HepG2 (cell line): ENCODE data around the gene ROBO2. TPM values are rescaled to one million over a fixed set of nuclear protein-coding genes. Genes with fewer than 3 reads are reported as not detected.
A peak's percentile ranks its signal among the peaks of the same experiment; 100 is the strongest.

ENCODE experiments used
- CEBPG ChIP-seq: IDR thresholded peaks from 2 replicates; pipeline ENCODE4 v1.6.1; 2016
- DNMT3B ChIP-seq: conservative IDR thresholded peaks from 2 replicates; pipeline ENCODE4 v1.6.1; 2016; ENCODE audit warnings: missing biosample characterization, control low read depth
- FOXP1 ChIP-seq, 2 experiments: fragments of 450-650 bp in 1 of 2; IDR thresholded peaks; 2 replicates each; pipeline ENCODE4 v1.6.1; 2017 to 2018; ENCODE audit warnings: antibody characterized with exemption in 1 of 2
- ISL2 ChIP-seq: sonication (generic); formaldehyde crosslinking; IDR thresholded peaks from 2 replicates; pipeline ENCODE4 v1.5.0; 2020; ENCODE audit warnings: missing genetic modification reagents
- KDM1A ChIP-seq: IDR thresholded peaks from 2 replicates; pipeline ENCODE4 v1.6.1; 2016; ENCODE audit warnings: missing compliant biosample characterization
- KLF11 ChIP-seq: IDR thresholded peaks from 2 replicates; pipeline ENCODE4 v1.6.1; 2016; ENCODE audit warnings: missing compliant biosample characterization
- MIER3 ChIP-seq: IDR thresholded peaks from 2 replicates; pipeline ENCODE4 v1.6.1; 2016; ENCODE audit warnings: missing compliant biosample characterization, borderline replicate concordance
- MYC ChIP-seq: sonication (generic); formaldehyde crosslinking; IDR thresholded peaks from 2 replicates; pipeline ENCODE4 v1.9.0; 2021; ENCODE audit warnings: missing genetic modification reagents, borderline replicate concordance
- NCOA1 ChIP-seq: sonication (generic); formaldehyde crosslinking; IDR thresholded peaks from 2 replicates; pipeline ENCODE4 v1.9.0; 2021; ENCODE audit warnings: missing genetic modification reagents
- NKX3-1 ChIP-seq: sonication (generic); formaldehyde crosslinking; IDR thresholded peaks from 2 replicates; pipeline ENCODE4 v1.5.0; 2020; ENCODE audit warnings: missing genetic modification reagents
- ONECUT2 ChIP-seq: sonication (generic); formaldehyde crosslinking; IDR thresholded peaks from 2 replicates; pipeline ENCODE4 v1.4.0; 2020; ENCODE audit warnings: missing genetic modification reagents
- RNF2 ChIP-seq: fragments of 450-650 bp; conservative IDR thresholded peaks from 2 replicates; pipeline ENCODE4 v1.6.1; 2016; ENCODE audit warnings: low read depth
- SIN3B ChIP-seq: fragments of 150-350 bp; IDR thresholded peaks from 2 replicates; pipeline ENCODE4 v1.6.1; 2014; ENCODE audit warnings: low read length
- SMAD1 ChIP-seq: sonication (generic); formaldehyde crosslinking; IDR thresholded peaks from 2 replicates; pipeline ENCODE4 v1.4.0; 2020; ENCODE audit warnings: missing genetic modification reagents, low read depth, mild to moderate bottlenecking, borderline replicate concordance
- SMYD3 ChIP-seq: sonication (generic); formaldehyde crosslinking; IDR thresholded peaks from 2 replicates; pipeline ENCODE4 v1.8.1; 2023; ENCODE audit warnings: mild to moderate bottlenecking, missing genetic modification reagents
- SOX13 ChIP-seq, 3 experiments: fragments of 450-650 bp in 1 of 3; sonication (generic) in 1 of 3; formaldehyde crosslinking in 1 of 3; IDR thresholded peaks in 2 of 3; conservative IDR thresholded peaks in 1 of 3; 2 replicates each; pipeline versions ENCODE4 v1.5.0 to v1.6.1; 2016 to 2020; ENCODE audit warnings: antibody characterized with exemption in 1 of 3, mild to moderate bottlenecking in 1 of 3, missing compliant biosample characterization in 1 of 3, missing genetic modification reagents in 1 of 3, moderate library complexity in 1 of 3
- SRSF1 ChIP-seq: fragments of 200-400 bp; formaldehyde crosslinking; optimal IDR thresholded peaks from 2 replicates; pipeline ENCODE3; 2017; ENCODE audit warnings: mild to moderate bottlenecking, low read depth, low read length, moderate library complexity
- TBL1XR1 ChIP-seq: fragments of 150-350 bp; IDR thresholded peaks from 2 replicates; pipeline ENCODE4 v1.6.1; 2014; ENCODE audit warnings: borderline replicate concordance, low read length; ENCODE audit not compliant: partially characterized antibody
- TBX3 ChIP-seq: fragments of 450-650 bp; IDR thresholded peaks from 2 replicates; pipeline ENCODE4 v1.6.1; 2017; ENCODE audit warnings: antibody characterized with exemption, mild to moderate bottlenecking, inconsistent platforms, borderline replicate concordance
- TCF7L2 ChIP-seq: IDR thresholded peaks from 2 replicates; pipeline ENCODE4 v1.6.1; 2011; ENCODE audit warnings: mild to moderate bottlenecking, low read depth, low read length, moderate library complexity
- ZKSCAN1 ChIP-seq: fragments of 150-350 bp; IDR thresholded peaks from 2 replicates; pipeline ENCODE4 v1.6.1; 2014; ENCODE audit warnings: low read length
- ZMYM2 ChIP-seq: sonication (generic); formaldehyde crosslinking; IDR thresholded peaks from 2 replicates; pipeline ENCODE4 v1.8.0; 2022; ENCODE audit warnings: mild to moderate bottlenecking, missing genetic modification reagents
- polyA plus RNA-seq, 8 experiments: library from polyadenylated mRNA; depleted of rRNA in 3 of 8; stranded (reverse) in 7 of 8; unstranded in 1 of 8; fragments of >200 nt; fragmentation: Illumina TruSeq in 4 of 8; extraction: Trizol in 4 of 8; gene quantifications; 2 replicates each; pipeline versions ENCODE4 v1.2.1 to v1.2.3, GENCODE V29; 2011 to 2016; ENCODE audit warnings: low read depth in 4 of 8, missing spikeins in 1 of 8, mixed read lengths in 1 of 8; ENCODE audit not compliant: insufficient read depth in 1 of 8
- total RNA-seq, 5 experiments: library from RNA; depleted of rRNA; stranded (reverse); fragments of >200 nt; fragmentation: Illumina TruSeq; extraction: Trizol; gene quantifications; 2 replicates each; pipeline ENCODE4 v1.2.3, GENCODE V29; 2016; ENCODE audit warnings: low read depth in 1 of 5
- TF ChIP-seq, protein P1 (sequence below): sonication (generic); formaldehyde crosslinking; IDR thresholded peaks from 2 replicates; pipeline ENCODE4 v1.4.0; 2020; ENCODE audit warnings: mild to moderate bottlenecking, low read depth, missing genetic modification reagents
- TF ChIP-seq, protein P2 (sequence below): sonication (generic); formaldehyde crosslinking; IDR thresholded peaks from 2 replicates; pipeline ENCODE4 v1.5.0; 2020; ENCODE audit warnings: missing genetic modification reagents
- TF ChIP-seq, protein P3 (sequence below): sonication (generic); formaldehyde crosslinking; IDR thresholded peaks from 2 replicates; pipeline ENCODE4 v1.5.0; 2020; ENCODE audit warnings: mild to moderate bottlenecking, low read depth, missing genetic modification reagents, borderline replicate concordance
- TF ChIP-seq, protein P4 (sequence below): sonication (generic); formaldehyde crosslinking; IDR thresholded peaks from 2 replicates; pipeline ENCODE4 v1.4.0; 2020; ENCODE audit warnings: missing genetic modification reagents; ENCODE audit errors: not compliant biosample characterization
- TF ChIP-seq, protein P5 (sequence below): sonication (generic); formaldehyde crosslinking; IDR thresholded peaks from 2 replicates; pipeline ENCODE4 v1.8.0; 2022; ENCODE audit warnings: missing genetic modification reagents, mild to moderate bottlenecking, moderate library complexity, borderline replicate concordance

Gene ROBO2
- total and polyA plus RNA-seq, 2 of the 13 experiments (the other 11 are each of a cell fraction or from before 2014, with no cell fraction given): not detected

DNA sequence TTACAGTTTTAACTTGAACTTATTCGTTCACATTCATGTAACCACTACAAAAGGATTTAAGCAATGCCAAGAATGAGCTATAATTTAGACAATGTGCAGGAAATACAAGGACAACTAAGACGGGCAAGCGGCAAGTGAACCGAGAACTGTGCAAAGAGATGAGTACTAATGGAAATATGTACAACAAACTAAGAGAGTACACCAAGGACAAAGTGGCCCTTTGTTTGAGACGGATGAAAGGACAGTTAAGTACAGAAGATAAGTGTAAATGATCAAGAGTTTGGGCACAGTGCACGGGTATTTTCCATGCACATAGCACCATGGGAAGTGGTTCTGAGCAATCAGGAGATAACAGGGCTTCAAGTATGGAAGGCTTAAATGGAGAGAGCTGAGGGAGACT is 281.7 kb downstream of the ROBO2 start (continued):
- TF ChIP-seq, protein P1, sequence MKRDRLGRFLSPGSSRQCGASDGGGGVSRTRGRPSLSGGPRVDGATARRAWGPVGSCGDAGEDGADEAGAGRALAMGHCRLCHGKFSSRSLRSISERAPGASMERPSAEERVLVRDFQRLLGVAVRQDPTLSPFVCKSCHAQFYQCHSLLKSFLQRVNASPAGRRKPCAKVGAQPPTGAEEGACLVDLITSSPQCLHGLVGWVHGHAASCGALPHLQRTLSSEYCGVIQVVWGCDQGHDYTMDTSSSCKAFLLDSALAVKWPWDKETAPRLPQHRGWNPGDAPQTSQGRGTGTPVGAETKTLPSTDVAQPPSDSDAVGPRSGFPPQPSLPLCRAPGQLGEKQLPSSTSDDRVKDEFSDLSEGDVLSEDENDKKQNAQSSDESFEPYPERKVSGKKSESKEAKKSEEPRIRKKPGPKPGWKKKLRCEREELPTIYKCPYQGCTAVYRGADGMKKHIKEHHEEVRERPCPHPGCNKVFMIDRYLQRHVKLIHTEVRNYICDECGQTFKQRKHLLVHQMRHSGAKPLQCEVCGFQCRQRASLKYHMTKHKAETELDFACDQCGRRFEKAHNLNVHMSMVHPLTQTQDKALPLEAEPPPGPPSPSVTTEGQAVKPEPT (CRISPR knock-in tag): no peak
- no peak for TF ChIP-seq SMAD1 (CRISPR knock-in tag)
- no peak for TF ChIP-seq SMYD3 (CRISPR knock-in tag)
- TF ChIP-seq CEBPG: no peak
- no peak for TF ChIP-seq SRSF1
- TF ChIP-seq DNMT3B: no peak
- no peak for TF ChIP-seq RNF2
- peak; percentile 58; the same call in 1 of the 2 replicates for TF ChIP-seq TBX3
- TF ChIP-seq, protein P2, sequence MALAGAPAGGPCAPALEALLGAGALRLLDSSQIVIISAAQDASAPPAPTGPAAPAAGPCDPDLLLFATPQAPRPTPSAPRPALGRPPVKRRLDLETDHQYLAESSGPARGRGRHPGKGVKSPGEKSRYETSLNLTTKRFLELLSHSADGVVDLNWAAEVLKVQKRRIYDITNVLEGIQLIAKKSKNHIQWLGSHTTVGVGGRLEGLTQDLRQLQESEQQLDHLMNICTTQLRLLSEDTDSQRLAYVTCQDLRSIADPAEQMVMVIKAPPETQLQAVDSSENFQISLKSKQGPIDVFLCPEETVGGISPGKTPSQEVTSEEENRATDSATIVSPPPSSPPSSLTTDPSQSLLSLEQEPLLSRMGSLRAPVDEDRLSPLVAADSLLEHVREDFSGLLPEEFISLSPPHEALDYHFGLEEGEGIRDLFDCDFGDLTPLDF (CRISPR knock-in tag): no peak
- no peak for TF ChIP-seq SOX13 (IDR thresholded peaks at IDR 0.05)
- TF ChIP-seq SOX13 (CRISPR knock-in tag; conservative IDR thresholded peaks at IDR 0.05 in 1 of 2, IDR thresholded peaks at IDR 0.05 in 1 of 2): peak in 1 of 2 experiments; percentile 93; a peak in 2 of 4 replicates
- peak; percentile 60; the same call in 1 of the 2 replicates for TF ChIP-seq ISL2 (CRISPR knock-in tag)
- no peak for TF ChIP-seq MYC (CRISPR knock-in tag)
- no peak for TF ChIP-seq KDM1A (CRISPR knock-in tag)
- TF ChIP-seq NCOA1: no peak
- no peak for TF ChIP-seq TCF7L2
- TF ChIP-seq FOXP1 (IDR thresholded peaks at IDR 0.05): no peak
- TF ChIP-seq FOXP1 (CRISPR knock-in tag; IDR thresholded peaks at IDR 0.05): peak; percentile 29; the same call in 1 of the 2 replicates
- TF ChIP-seq TBL1XR1: no peak
- TF ChIP-seq, protein P3, sequence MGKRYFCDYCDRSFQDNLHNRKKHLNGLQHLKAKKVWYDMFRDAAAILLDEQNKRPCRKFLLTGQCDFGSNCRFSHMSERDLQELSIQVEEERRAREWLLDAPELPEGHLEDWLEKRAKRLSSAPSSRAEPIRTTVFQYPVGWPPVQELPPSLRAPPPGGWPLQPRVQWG (CRISPR knock-in tag): no peak
- no peak for TF ChIP-seq SIN3B
- TF ChIP-seq, protein P4, sequence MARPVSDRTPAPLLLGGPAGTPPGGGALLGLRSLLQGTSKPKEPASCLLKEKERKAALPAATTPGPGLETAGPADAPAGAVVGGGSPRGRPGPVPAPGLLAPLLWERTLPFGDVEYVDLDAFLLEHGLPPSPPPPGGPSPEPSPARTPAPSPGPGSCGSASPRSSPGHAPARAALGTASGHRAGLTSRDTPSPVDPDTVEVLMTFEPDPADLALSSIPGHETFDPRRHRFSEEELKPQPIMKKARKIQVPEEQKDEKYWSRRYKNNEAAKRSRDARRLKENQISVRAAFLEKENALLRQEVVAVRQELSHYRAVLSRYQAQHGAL (CRISPR knock-in tag): no peak
- TF ChIP-seq, protein P5, sequence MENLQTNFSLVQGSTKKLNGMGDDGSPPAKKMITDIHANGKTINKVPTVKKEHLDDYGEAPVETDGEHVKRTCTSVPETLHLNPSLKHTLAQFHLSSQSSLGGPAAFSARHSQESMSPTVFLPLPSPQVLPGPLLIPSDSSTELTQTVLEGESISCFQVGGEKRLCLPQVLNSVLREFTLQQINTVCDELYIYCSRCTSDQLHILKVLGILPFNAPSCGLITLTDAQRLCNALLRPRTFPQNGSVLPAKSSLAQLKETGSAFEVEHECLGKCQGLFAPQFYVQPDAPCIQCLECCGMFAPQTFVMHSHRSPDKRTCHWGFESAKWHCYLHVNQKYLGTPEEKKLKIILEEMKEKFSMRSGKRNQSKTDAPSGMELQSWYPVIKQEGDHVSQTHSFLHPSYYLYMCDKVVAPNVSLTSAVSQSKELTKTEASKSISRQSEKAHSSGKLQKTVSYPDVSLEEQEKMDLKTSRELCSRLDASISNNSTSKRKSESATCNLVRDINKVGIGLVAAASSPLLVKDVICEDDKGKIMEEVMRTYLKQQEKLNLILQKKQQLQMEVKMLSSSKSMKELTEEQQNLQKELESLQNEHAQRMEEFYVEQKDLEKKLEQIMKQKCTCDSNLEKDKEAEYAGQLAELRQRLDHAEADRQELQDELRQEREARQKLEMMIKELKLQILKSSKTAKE (CRISPR knock-in tag): no peak
- TF ChIP-seq ZMYM2: no peak
- no peak for TF ChIP-seq ONECUT2
- TF ChIP-seq ZKSCAN1: no peak
- no peak for TF ChIP-seq KLF11
- no peak for TF ChIP-seq MIER3 (CRISPR knock-in tag)
- TF ChIP-seq NKX3-1: peak; percentile 30; the same call in 1 of the 2 replicates
